Measurements from ENCODE around the gene RELA. TPM values are rescaled to one million over a fixed set of nuclear protein-coding genes. Genes with fewer than 3 reads are reported as not detected.

Gene RELA
- total RNA-seq, 1 experiment from 2014 or later: 35.1 TPM

- TF ChIP-seq ATF2 (CRISPR knock-in tag; IDR thresholded peaks at IDR 0.05; ENCODE audit: borderline replicate concordance, low read depth) (no peak), AFF4 (CRISPR knock-in tag; IDR thresholded peaks at IDR 0.05; ENCODE audit: borderline replicate concordance) (no peak), NFATC4 (CRISPR knock-in tag; IDR thresholded peaks at IDR 0.05) (no peak), MLX (CRISPR knock-in tag; IDR thresholded peaks at IDR 0.05) (no peak)
Observed at GRCh38 chr11:65617136-65617850, 45.4 kb downstream of the RELA start (continued).

GRCh38 chr11:65616575-65617001 is 46.1 kb downstream of the RELA start:
- H3K27me3 Mint-ChIP-seq (ENCODE audit: low read depth): no peaks in the 10 kb centered on the region; the same call in 1 of the 2 replicates
- DNase-seq (ENCODE audit: low spot score) (no peak), ATAC-seq (no peak)
- H3K4me1 Mint-ChIP-seq: peaks cover 21% of the 10 kb centered on the region
- peak overlapping the region; percentile 95 for H3K27ac Mint-ChIP-seq
- peak overlapping the region; percentile 94 for H3K4me3 Mint-ChIP-seq
- peaks cover 12% of the 10 kb centered on the region for H3K36me3 Mint-ChIP-seq
- ChIA-PET CTCF (interaction anchor here (1.0 to 2.0 kb wide), 2 partner anchors 9 to 23 kb away, joined by 3 to 6 read pairs; no protein-coding TSS in a partner anchor), POLR2A (no interaction called here)
- TF ChIP-seq TEAD4 (CRISPR knock-in tag; IDR thresholded peaks at IDR 0.05): no peak
- peak; percentile 79 for TF ChIP-seq GABPB1 (CRISPR knock-in tag; IDR thresholded peaks at IDR 0.05)
- no peaks in the 10 kb centered on the region for H3K9me3 Mint-ChIP-seq

- Mint-ChIP-seq H3K27ac (peak overlapping the region; percentile 95), H3K4me1 (peaks cover 21% of the 10 kb centered on the region), H3K4me3 (peak overlapping the region; percentile 94), H3K36me3 (peaks cover 11% of the 10 kb centered on the region), H3K27me3 (ENCODE audit: low read depth) (no peaks in the 10 kb centered on the region; the same call in 1 of the 2 replicates), H3K9me3 (no peaks in the 10 kb centered on the region)
- peak; percentile 64 for DNase-seq (ENCODE audit: low spot score)
- TF ChIP-seq ZNF138 (CRISPR knock-in tag; conservative IDR thresholded peaks at IDR 0.05): no peak
- no peak for TF ChIP-seq FOXJ3 (CRISPR knock-in tag; IDR thresholded peaks at IDR 0.05; ENCODE audit: borderline replicate concordance)
- TF ChIP-seq CREB1 (CRISPR knock-in tag; IDR thresholded peaks at IDR 0.05): no peak
- TF ChIP-seq HMGXB4 (CRISPR knock-in tag; IDR thresholded peaks at IDR 0.05): peak; percentile 34; the same call in 1 of the 2 replicates
- TF ChIP-seq CTCF (IDR thresholded peaks at IDR 0.05): no peak
- TF ChIP-seq SP1 (CRISPR knock-in tag; conservative IDR thresholded peaks at IDR 0.05): no peak
- no peak for TF ChIP-seq TP53 (CRISPR knock-in tag; IDR thresholded peaks at IDR 0.05)
- CTCF ChIA-PET: interaction anchor here (0.9 to 16.2 kb wide), 12 partner anchors 9 to 499 kb away, joined by 4 to 311 read pairs (median 10); partner anchors contain the start of genes FAM89B, FIBP, KCNK7 and MUS81
- POLR2A ChIA-PET: interaction anchor here (0.9 to 1.3 kb wide), 5 partner anchors 9 to 117 kb away, joined by 5 to 7 read pairs (median 6); partner anchors contain the start of genes MALAT1, RELA and SIPA1
- peak; percentile 0; the same call in 1 of the 2 replicates for ATAC-seq
Observed at GRCh38 chr11:65615950-65616574, 46.7 kb downstream of the RELA start.

All from WTC11 (cell line).